ENCODE results near the gene IQSEC3.
A peak's percentile ranks its signal among the peaks of the same experiment; 100 is the strongest.

Gene IQSEC3

DNA sequence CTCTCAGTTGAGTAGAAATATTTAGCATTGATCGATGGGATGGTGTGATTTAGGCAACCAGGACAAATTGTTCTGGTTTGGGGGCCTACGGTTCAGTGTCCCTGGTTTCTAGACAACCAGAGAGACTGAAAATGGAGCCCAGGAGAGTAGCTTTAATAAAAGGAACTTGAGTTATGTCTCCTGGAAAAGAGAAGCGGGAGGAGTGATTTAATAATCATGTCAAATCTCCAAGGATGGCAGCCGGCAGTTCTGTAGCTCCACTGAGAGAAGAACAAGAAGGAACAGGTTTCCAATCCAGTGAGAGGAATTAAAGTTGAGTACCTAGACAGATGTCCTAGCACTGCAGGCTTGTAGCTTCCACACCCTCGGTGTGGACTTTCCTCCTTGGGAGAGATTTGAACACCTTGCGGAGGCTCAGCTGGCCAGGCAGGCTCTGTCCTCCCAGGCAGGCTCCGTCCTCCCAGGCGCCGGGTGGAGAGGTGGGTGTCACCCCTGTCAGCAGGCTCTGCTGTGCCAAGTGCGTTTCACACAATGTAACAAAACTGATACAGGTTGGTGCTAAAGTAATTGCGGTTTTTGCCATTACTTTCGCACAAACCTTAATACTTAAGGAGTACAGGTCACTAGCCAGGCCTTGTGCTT is 101.5 kb downstream of the IQSEC3 start:
- no peak for DNase-seq

DNA sequence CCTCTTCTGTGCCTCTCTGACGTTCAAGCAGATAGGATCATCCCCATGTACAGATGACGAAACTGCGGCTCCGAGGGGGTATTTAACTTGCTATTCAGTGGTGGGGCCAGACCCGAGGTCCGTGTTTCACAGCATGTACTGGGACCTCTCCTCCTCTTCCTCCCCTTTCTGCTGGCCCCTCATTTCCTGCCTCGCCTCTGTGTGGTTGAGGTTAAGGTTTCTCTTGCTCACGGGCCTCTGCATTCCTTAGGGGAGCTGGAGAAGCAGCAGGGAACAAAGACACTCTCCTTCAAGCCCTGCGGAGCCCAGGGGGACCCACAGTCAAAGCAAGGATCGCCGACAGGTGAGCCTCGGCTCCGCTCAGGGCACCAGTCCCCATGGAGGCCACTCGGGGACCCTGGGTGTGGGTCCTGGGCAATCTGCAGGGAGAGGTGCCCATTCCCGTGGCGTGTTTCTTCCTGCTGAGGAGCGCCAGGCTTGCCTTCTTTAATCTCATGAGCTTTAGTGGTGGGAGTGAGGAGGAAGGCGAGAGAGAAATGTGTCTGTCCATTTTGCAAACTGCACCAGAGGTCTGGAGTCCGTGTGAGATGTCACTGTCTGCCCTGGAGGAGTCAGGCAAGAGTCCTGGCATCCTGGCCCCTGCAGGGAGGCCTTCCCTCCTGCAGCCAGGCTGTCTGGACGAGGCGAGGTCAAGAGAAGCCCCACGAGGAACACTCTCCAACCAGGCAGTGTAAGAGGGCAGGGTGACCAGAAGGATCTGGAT is 102.4 kb downstream of the IQSEC3 start:
- no peak for DNase-seq

GRCh38 chr12:169528-170370 is 103.2 kb downstream of the IQSEC3 start:
- DNase-seq = no peak

- no peak for DNase-seq
Observed at GRCh38 chr12:170371-171225, 104.0 kb downstream of the IQSEC3 start.

DNA sequence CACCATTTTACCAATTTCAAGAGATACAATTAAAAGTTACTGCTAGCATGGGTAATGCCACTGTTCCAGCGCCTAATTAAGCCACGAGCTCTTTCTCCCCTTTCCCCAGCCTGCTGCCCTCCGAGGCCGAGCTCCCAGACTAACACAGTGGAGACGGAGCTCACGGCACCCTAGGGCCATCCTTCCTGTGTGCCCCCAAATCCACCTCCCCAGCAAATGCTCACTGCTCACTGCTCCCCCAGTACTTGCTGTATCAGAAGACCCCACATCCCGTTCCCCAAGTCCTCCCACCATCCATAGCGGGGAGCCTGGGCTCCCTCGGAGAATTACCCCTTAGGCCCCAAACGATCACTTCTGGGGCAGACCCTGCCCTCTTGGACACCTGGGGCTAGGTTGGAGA is 104.7 kb downstream of the IQSEC3 start:
- no peak for DNase-seq

DNA sequence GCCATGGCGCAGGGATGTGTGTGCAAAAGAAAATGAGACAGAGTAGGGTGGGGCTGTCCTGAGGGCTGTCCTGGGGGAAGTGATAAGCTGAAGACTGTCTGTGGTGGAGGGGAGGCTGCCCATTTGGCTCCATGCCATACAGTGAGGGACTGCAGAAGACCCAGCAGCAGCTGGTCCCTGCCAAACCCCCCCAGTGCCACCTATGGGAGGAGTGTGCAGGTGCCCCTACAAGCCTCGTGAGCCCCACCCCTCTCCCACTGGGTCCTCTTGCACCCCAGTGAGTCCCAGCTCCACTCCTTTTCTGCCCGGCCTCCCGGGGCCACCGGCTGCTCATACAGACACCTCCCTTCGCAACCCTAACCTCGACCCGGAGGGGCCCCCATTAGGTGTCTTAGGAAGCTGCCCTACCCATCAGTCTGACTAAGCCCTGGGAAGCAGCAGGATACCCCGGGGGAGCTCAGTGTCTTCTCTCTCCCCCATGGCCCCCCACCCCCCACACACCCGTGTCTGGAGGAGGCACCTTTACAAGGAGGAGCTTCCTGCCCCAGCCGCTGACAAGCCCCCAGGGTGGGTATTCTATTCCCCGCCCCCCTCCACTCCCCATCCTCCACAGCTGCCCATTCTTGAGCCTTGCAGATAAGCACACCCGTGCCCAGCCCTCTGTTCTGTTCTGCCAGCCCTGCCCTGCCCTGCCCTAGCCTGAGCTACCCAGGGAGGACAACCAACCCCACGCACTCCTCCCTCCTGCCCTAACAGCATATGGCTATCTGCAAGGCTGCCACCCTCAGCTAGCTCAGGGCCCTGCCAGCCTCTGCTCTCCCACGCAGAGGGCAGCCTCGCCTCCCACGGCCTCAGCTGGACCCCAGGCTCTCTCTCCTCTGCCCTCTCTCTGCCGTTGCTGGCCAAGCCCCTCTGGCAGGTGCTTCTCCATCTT is 105.4 kb downstream of the IQSEC3 start:
- peak; percentile 76 for DNase-seq

- no peak for DNase-seq
Observed at GRCh38 chr12:172732-173161, 106.2 kb downstream of the IQSEC3 start.

GRCh38 chr12:174124-174523 is 107.6 kb downstream of the IQSEC3 start:
- no peak for DNase-seq

GRCh38 chr12:174596-174995 is 108.0 kb downstream of the IQSEC3 start:
- DNase-seq = no peak

GRCh38 chr12:175250-175649 is 108.7 kb downstream of the IQSEC3 start:
- DNase-seq = no peak

GRCh38 chr12:175759-176158 is 109.2 kb downstream of the IQSEC3 start:
- no peak for DNase-seq

DNA sequence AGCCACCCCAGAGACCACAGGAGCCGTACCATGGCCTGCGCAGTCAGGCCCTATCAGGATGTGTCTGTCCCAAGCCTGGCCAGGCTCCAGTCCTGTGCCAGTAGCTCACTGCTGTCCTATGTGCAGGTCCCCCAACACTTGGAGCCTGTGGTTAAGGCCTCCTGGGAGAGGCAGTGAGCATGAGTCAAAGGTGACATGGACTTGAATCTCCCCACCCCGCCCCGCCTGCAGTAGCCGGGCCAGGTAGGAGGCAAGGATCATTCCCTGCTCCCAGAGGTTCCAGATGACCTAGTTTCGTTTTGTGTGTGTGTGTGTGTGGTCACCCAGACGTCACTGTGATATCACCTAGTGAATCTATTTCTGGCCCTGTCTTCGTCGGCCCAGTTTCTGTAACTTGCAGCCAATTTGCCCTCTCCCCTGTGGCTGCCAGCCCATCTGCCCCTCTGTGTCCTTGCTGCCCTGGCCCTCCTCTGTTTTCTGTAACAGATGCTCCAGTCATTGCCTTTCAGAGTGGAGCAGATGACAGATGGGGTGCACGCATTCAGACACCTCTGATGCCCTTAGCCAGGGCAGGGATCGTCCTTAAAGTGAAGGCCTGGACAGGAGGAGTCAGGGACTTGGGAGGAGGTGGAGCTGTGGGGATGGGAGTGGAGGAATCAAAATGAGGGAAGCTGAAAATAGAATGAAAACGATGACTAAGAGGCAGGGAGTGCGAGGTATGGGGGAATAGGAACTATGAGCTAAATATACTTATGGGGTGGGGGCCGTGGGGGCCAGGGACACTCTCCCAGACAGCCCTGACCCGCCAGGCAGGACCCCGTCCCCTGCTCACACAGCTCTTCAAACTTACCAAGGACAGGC is 110.0 kb downstream of the IQSEC3 start:
- DNase-seq = peak; percentile 56

- DNase-seq = no peak
Observed at GRCh38 chr12:177336-177979, 110.9 kb downstream of the IQSEC3 start.

DNA sequence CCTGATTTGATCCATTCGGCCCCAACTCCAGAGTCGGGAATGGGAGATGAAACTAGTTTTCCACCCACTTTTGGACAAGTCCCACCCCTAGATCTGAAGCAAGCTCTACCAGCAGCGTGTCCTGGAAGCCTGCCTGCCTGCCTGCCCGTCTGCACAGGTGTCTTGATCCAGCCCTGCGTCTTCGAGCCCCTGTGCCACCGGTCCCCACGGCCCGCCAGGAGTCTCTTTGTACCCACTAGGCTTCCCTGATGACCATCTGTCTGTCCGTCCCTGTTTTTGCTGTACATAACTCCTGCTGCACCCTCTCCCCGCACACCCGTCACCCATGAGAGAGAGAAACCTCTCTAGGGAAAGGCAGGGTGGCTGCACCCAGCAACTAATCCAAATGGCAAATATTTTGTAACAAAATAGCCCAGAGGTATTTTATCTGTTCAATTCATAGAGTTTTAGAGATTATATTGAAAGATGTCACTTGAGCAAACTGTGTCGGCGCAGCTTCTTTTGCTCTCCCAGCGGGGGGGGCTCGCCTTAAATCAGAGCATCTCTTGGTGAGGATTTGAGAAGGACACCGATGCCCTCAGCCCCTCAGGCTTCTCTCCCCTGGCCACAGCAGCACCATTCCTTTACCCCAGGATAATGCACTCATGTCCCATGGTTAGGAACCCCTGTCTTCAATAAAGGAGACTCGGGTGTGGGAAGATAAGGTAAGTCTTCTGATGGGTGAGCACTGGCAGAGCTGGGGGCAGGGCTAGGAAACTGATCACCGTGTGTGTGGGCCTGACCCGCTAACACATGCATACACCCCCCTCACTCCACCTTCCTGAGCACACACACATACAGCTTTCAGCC is 111.6 kb downstream of the IQSEC3 start:
- DNase-seq = no peak

GRCh38 chr12:178829-179109 is 112.2 kb downstream of the IQSEC3 start:
- DNase-seq = no peak

DNA sequence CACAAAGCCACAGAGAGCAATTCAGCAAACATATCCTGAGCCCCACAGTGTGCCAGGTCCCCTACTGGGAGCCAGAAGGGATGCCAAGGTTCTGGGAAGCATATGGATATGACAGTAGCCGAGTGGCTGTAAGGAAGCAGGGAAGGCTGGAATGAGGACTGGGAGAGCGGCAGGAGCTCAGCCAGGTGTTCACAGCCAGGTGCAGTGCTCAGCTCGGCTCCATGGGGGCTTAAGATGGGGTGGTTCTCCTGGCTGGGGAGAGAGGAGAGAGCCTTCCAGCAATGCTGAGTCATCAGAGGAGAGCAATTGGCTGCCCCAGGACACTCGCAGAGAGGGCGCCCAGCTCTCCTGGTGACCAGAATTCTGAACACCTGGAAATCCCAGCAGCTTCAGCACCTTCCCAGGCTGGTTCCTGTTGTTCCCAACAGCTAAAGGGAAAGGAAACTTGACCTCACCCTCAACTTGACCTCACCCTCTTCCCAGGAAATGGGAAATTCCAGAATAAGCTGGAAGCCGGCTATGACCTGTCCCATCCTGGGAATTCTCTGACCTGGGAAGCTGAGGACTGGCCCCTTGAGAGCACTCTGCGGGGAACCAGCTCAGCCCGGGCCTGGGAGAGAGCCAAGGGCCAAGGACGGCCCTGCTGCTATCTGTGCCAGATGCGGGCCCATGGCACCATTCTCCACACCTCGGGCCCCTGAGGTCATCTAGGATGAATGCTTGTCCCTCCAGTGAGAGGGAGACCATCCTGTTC is 112.7 kb downstream of the IQSEC3 start:
- DNase-seq = no peak

DNA sequence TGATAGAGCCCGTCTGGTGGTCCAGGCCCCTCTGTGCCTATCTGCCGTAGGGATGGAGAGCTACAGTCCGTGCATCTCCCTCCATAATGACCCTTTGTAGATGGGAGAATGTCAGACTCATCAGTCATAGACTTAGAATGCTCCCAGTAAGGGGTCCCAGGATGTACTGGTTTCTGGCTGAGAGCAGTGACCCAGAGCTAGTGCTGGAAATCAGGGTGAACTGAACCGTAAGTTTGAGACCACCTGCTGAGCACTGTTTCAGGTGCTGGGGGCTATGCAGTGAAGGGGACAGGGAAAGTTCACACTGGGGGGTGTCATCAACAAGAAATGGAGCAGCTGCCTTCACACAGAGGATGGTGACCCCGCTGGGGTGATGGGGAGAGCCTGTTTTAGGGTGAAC is 113.3 kb downstream of the IQSEC3 start:
- no peak for DNase-seq

- DNase-seq = no peak
Observed at GRCh38 chr12:180445-180844, 113.9 kb downstream of the IQSEC3 start.

- no peak for DNase-seq
Observed at GRCh38 chr12:181921-182320, 115.4 kb downstream of the IQSEC3 start.

Measured in NCI-H226 (cell line).